A549 (cell line): ENCODE results near the gene PSG7. TPM values are rescaled to one million over a fixed set of nuclear protein-coding genes. Genes with fewer than 3 reads are reported as not detected.
"Not testable (repeated sequence)": the region's sequence is repeated elsewhere in the genome, so short reads cannot be mapped to it uniquely, and the experiment has no call there.

Experiments
- ATAC-seq, 2 experiments: fragments of 200-7000 bp in 1 of 2; fragments of >200 bp in 1 of 2; cut with Nextera tagmentation in 1 of 2; cut with Tn5 transposase in 1 of 2; 3 replicates each; pipeline versions ENCODE4 v1.8.0 to v1.9.1; 2018 to 2020; ENCODE audit warnings: mild to moderate bottlenecking in 1 of 2, moderate library complexity in 1 of 2
- CTCF ChIA-PET: fragments of 300-600 bp; sonication (Branson Sonifier 250); formaldehyde crosslinking; extraction: SDS; loops from one replicate; lab custom pipeline; 2021; ENCODE audit warnings: antibody characterized with exemption, inconsistent platforms; lab: Yijun Ruan, JAX
- POLR2A ChIA-PET: fragments of 350-600 bp; formaldehyde crosslinking; extraction: SDS; loops from one replicate; lab custom pipeline; 2021; ENCODE audit warnings: antibody characterized with exemption, inconsistent platforms; lab: Yijun Ruan, JAX
- DNase-seq, 2 experiments: peaks; one replicate each; pipeline versions ENCODE4 v3.0.0 to v3.0.0-alpha.2; 2011 to 2016; ENCODE audit warnings: low read depth in 1 of 2, low spot score in 1 of 2
- FAIRE-seq: peaks from 2 replicates; lab custom pipeline; 2011; peaks lifted over from hg19 to GRCh38; lab: Jason Lieb, UNC
- H3K27ac ChIP-seq, 2 experiments: fragments of >200 bp; sonication (Bioruptor Twin); formaldehyde crosslinking; 3 replicates each; pipeline ENCODE4 v1.5.1; 2016 to 2017
- H3K4me1 ChIP-seq: fragments of >200 bp; sonication (Bioruptor Twin); formaldehyde crosslinking; 3 replicates; pipeline ENCODE4 v1.6.1; 2016
- H3K4me2 ChIP-seq: fragments of >200 bp; sonication (Bioruptor Twin); formaldehyde crosslinking; 3 replicates; pipeline ENCODE4 v1.6.1; 2016
- H3K4me3 ChIP-seq: fragments of >200 bp; sonication (Bioruptor Twin); formaldehyde crosslinking; 3 replicates; pipeline ENCODE4 v1.5.1; 2016
- H3K9me3 ChIP-seq: fragments of >200 bp; sonication (Bioruptor Twin); formaldehyde crosslinking; 3 replicates; pipeline ENCODE4 v1.6.1; 2016
- ATOH8 ChIP-seq: fragments of 250-450 bp; sonication (Bioruptor Pico); IDR thresholded peaks from 2 replicates; pipeline ENCODE4 v1.5.0; 2020; ENCODE audit warnings: low read depth, mild to moderate bottlenecking, moderate library complexity
- BHLHE40 ChIP-seq: IDR thresholded peaks from 2 replicates; pipeline ENCODE4 v1.6.1; 2012; ENCODE audit warnings: low read depth, low read length, inconsistent platforms
- CBX8 ChIP-seq: fragments of 200-600 bp; sonication (generic); IDR thresholded peaks from 2 replicates; pipeline ENCODE4 v1.6.1; 2016
- CTCF ChIP-seq: fragments of >200 bp; sonication (Bioruptor Twin); formaldehyde crosslinking; IDR thresholded peaks from 3 replicates; pipeline ENCODE4 v1.5.1; 2016
- EHF ChIP-seq: fragments of 250-450 bp; sonication (Bioruptor Pico); IDR thresholded peaks from 2 replicates; pipeline ENCODE4 v1.5.0; 2020; ENCODE audit warnings: mild to moderate bottlenecking
- FOSL2 ChIP-seq, 2 experiments: fragments of 450-650 bp in 1 of 2; fragments of >200 bp in 1 of 2; sonication (Bioruptor Twin) in 1 of 2; formaldehyde crosslinking; IDR thresholded peaks; 2 replicates each; pipeline versions ENCODE4 v1.5.0 to v1.6.1; 2016 to 2020; ENCODE audit warnings: mild to moderate bottlenecking in 1 of 2, moderate library complexity in 1 of 2
- FOXS1 ChIP-seq: fragments of 250-450 bp; sonication (Bioruptor Pico); IDR thresholded peaks from 2 replicates; pipeline ENCODE4 v1.5.0; 2020; ENCODE audit warnings: mild to moderate bottlenecking, moderate library complexity
- HDAC2 ChIP-seq: fragments of 200-600 bp; sonication (generic); IDR thresholded peaks from 2 replicates; pipeline ENCODE4 v1.6.1; 2016
- MYC ChIP-seq: IDR thresholded peaks from 2 replicates; pipeline ENCODE4 v1.6.1; 2012; ENCODE audit warnings: mild to moderate bottlenecking, inconsistent platforms, low read length, improper control_type of control experiment, borderline replicate concordance
- NFE2L2 ChIP-seq: fragments of 150-350 bp; conservative IDR thresholded peaks from 2 replicates; pipeline ENCODE4 v1.6.1; 2014; ENCODE audit warnings: low read length
- PHF8 ChIP-seq: fragments of 200-600 bp; sonication (generic); IDR thresholded peaks from 2 replicates; pipeline ENCODE4 v1.6.1; 2016; ENCODE audit warnings: low read depth, mild to moderate bottlenecking, antibody characterized with exemption, moderate library complexity, borderline replicate concordance
- POLR2A ChIP-seq: IDR thresholded peaks from 2 replicates; pipeline ENCODE4 v1.6.1; 2012; ENCODE audit warnings: mild to moderate bottlenecking, low read length
- RAD21 ChIP-seq, 2 experiments: fragments of >200 bp in 1 of 2; sonication (Bioruptor Twin) in 1 of 2; formaldehyde crosslinking in 1 of 2; IDR thresholded peaks in 1 of 2; conservative IDR thresholded peaks in 1 of 2; 2 replicates in 1 of 2; 3 replicates in 1 of 2; pipeline ENCODE4 v1.6.1; 2012 to 2018; ENCODE audit warnings: inconsistent platforms in 1 of 2
- RARB ChIP-seq: fragments of 250-450 bp; sonication (Bioruptor Pico); IDR thresholded peaks from 2 replicates; pipeline ENCODE4 v1.8.0; 2021; ENCODE audit warnings: mild to moderate bottlenecking, moderate library complexity
- TP53 ChIP-seq: fragments of 250-450 bp; sonication (Bioruptor Pico); IDR thresholded peaks from 2 replicates; pipeline ENCODE4 v1.5.0; 2021; ENCODE audit warnings: mild to moderate bottlenecking, moderate library complexity
- ZNF302 ChIP-seq: fragments of 250-450 bp; sonication (Bioruptor Pico); IDR thresholded peaks from 2 replicates; pipeline ENCODE4 v1.9.0; 2021; ENCODE audit warnings: inconsistent platforms, mild to moderate bottlenecking, moderate library complexity
- WGBS: methylation state at CpG from one replicate; pipeline ENCODE4 v1.1.6; 2017; ENCODE audit errors: missing lambda C conversion rate; 5-methylcytosine and 5-hydroxymethylcytosine counted together
- polyA plus RNA-seq, 4 experiments: library from polyadenylated mRNA; depleted of rRNA in 3 of 4; stranded (reverse); fragments of >200 nt; fragmentation: RNase III in 1 of 4; extraction: RNeasy Plus Mini Kit Qiagen cat#74134 plus additional on column Dnase treatment in 1 of 4; gene quantifications; 2 replicates in 3 of 4; 3 replicates in 1 of 4; pipeline ENCODE4 v1.2.3, GENCODE V29; 2011 to 2017
- TF ChIP-seq, protein P1 (sequence below): IDR thresholded peaks from 2 replicates; pipeline ENCODE4 v1.6.1; 2012
- TF ChIP-seq, protein P2 (sequence below): fragments of >200 bp; sonication (Bioruptor Twin); formaldehyde crosslinking; IDR thresholded peaks from 2 replicates; pipeline ENCODE4 v1.6.1; 2016
- TF ChIP-seq, protein P3 (sequence below): fragments of 150-350 bp; IDR thresholded peaks from 2 replicates; pipeline ENCODE4 v1.6.1; 2014; ENCODE audit warnings: low read depth, mild to moderate bottlenecking, low read length

PSG7 gene
- polyA plus RNA-seq, 2 of the 4 experiments (the other 2 are of a cell fraction) = not detected

- no peak for FAIRE-seq
- 84% methylated on average over 2 of the region's 2 CpGs for WGBS
Measured at GRCh38 chr19:42879613-42880012, 57.4 kb downstream of the PSG7 start, which contains the start of gene PSG1. PSG1 (minus strand) TSS chr19:42879713; CDS start chr19:42879581, 132 bp downstream.

DNA sequence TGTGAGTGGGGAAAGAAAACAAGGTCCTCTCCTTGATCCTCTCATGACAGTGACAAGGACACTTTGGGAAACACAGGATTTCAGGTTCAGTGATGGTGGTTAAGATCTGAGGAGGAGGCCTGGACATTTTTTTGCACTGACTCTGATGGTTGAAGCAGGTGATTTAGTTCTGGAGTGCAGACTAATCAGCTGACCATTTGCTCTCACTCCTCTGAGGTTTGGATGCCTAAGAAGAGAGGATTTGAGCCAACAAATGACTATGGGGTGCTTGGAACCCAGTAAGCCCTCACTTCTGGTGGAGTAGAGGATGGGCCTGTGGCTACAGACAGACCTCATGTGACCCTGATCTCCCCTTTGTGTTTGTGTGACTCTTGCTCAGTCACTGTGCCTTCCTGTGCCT is 60.4 kb downstream of the PSG7 start:
- H3K4me3 ChIP-seq, FAIRE-seq, H3K4me2 ChIP-seq, ATAC-seq, POLR2A ChIA-PET, DNase-seq: not testable (repeated sequence)
- Histone ChIP-seq H3K4me1 (peaks cover 22% of the 10 kb centered on the region), H3K27ac (peak overlapping the region; percentile 77 to 85), H3K9me3 (peaks cover 19% of the 10 kb centered on the region; the same call in 2 of the 3 replicates)
- CTCF ChIA-PET = interaction anchor here (0.9 to 1.3 kb wide), 2 partner anchors 9 to 58 kb away, joined by 3 to 5 read pairs; no protein-coding TSS in a partner anchor

More at GRCh38 chr19:42879613-42880012, 57.4 kb downstream of the PSG7 start, which contains the start of gene PSG1:
- DNase-seq = no peak
- Histone ChIP-seq H3K27ac (peak within 1 kb of the TSS; percentile 18 to 66; a peak in 4 of 6 replicates), H3K9me3 (peaks cover 20% of the 10 kb centered on the region; the same call in 2 of the 3 replicates), H3K4me3 (no peak within 1 kb of the TSS), H3K4me2 (no peak within 1 kb of the TSS)
- POLR2A ChIA-PET = no interaction called here
- TF ChIP-seq PHF8 = no peak
- TF ChIP-seq BHLHE40 = no peak
- TF ChIP-seq, protein P1, sequence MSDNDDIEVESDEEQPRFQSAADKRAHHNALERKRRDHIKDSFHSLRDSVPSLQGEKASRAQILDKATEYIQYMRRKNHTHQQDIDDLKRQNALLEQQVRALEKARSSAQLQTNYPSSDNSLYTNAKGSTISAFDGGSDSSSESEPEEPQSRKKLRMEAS = no peak
- TF ChIP-seq FOXS1 (CRISPR knock-in tag) = no peak
- no peak for TF ChIP-seq RAD21 (conservative IDR thresholded peaks at IDR 0.05 in 1 of 2, IDR thresholded peaks at IDR 0.05 in 1 of 2)
- TF ChIP-seq, protein P2, sequence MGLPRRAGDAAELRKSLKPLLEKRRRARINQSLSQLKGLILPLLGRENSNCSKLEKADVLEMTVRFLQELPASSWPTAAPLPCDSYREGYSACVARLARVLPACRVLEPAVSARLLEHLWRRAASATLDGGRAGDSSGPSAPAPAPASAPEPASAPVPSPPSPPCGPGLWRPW = no peak
- TF ChIP-seq, protein P3, sequence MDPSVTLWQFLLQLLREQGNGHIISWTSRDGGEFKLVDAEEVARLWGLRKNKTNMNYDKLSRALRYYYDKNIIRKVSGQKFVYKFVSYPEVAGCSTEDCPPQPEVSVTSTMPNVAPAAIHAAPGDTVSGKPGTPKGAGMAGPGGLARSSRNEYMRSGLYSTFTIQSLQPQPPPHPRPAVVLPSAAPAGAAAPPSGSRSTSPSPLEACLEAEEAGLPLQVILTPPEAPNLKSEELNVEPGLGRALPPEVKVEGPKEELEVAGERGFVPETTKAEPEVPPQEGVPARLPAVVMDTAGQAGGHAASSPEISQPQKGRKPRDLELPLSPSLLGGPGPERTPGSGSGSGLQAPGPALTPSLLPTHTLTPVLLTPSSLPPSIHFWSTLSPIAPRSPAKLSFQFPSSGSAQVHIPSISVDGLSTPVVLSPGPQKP = no peak
- TF ChIP-seq NFE2L2 = no peak
- no peak for TF ChIP-seq RARB (CRISPR knock-in tag)
- TF ChIP-seq MYC = no peak
- no peak for TF ChIP-seq CBX8
- no peak for TF ChIP-seq EHF
- no peak for TF ChIP-seq ZNF302 (CRISPR knock-in tag)
- TF ChIP-seq ATOH8 = no peak
- no peak for TF ChIP-seq POLR2A
- no peak for TF ChIP-seq FOSL2 (IDR thresholded peaks at IDR 0.05)
- TF ChIP-seq FOSL2 (CRISPR knock-in tag; IDR thresholded peaks at IDR 0.05) = no peak
- no peak for TF ChIP-seq HDAC2
- TF ChIP-seq TP53 (CRISPR knock-in tag) = no peak
- no peak for TF ChIP-seq CTCF
- TF ChIP-seq, all 56 proteins: peak for 0
- no peak for ATAC-seq
- peaks cover 21% of the 10 kb centered on the region for H3K4me1 ChIP-seq
- CTCF ChIA-PET = interaction anchor here (1.0 to 2.1 kb wide), 6 partner anchors 12 to 86 kb away, joined by 3 to 5 read pairs (median 4); no protein-coding TSS in a partner anchor

GRCh38 chr19:42875881-42876280 is 61.1 kb downstream of the PSG7 start:
- CTCF ChIA-PET = interaction anchor here (0.9 kb wide), 1 partner anchor 9 kb away, joined by 5 read pairs; no protein-coding TSS in a partner anchor
- peaks cover 22% of the 10 kb centered on the region for H3K4me1 ChIP-seq
- ATAC-seq, FAIRE-seq, DNase-seq, H3K4me3 ChIP-seq, POLR2A ChIA-PET: not testable (repeated sequence)
- peak overlapping the region; percentile 77 to 85 for H3K27ac ChIP-seq
- peak overlapping the region; percentile 44 for H3K4me2 ChIP-seq
- H3K9me3 ChIP-seq = peaks cover 13% of the 10 kb centered on the region; the same call in 2 of the 3 replicates
- 58% methylated on average over 1 of the region's 1 CpG for WGBS
